CD4-positive, alpha-beta T cell treated with Interleukin-6 for 4 hours (primary cell): Measurements from ENCODE around the gene FKBP6.
"Not testable (repeated sequence)": the region's sequence is repeated elsewhere in the genome, so short reads cannot be mapped to it uniquely, and the experiment has no call there.

ENCODE experiments used
- DNase-seq: peaks from one replicate; pipeline ENCODE4 v3.0.0-alpha.2; 2020; ENCODE audit warnings: mixed read lengths

Gene FKBP6, protein sequence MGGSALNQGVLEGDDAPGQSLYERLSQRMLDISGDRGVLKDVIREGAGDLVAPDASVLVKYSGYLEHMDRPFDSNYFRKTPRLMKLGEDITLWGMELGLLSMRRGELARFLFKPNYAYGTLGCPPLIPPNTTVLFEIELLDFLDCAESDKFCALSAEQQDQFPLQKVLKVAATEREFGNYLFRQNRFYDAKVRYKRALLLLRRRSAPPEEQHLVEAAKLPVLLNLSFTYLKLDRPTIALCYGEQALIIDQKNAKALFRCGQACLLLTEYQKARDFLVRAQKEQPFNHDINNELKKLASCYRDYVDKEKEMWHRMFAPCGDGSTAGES

GRCh38 chr7:73327922-73328321, at the start of gene FKBP6, which contains the start of gene TRIM50:
Gene FKBP6, plus strand, starts transcription at chr7:73328161. Its CDS starts 268 bp downstream, at chr7:73328429.
Gene TRIM50, minus strand, starts transcription at chr7:73328082. Its CDS starts 3,295 bp downstream, at chr7:73324787.
- DNase-seq, result not testable (repeated sequence)

- not testable (repeated sequence) for DNase-seq
These were observed 30.7 kb upstream of the FKBP6 start for GRCh38 chr7:73297235-73297634.

DNA sequence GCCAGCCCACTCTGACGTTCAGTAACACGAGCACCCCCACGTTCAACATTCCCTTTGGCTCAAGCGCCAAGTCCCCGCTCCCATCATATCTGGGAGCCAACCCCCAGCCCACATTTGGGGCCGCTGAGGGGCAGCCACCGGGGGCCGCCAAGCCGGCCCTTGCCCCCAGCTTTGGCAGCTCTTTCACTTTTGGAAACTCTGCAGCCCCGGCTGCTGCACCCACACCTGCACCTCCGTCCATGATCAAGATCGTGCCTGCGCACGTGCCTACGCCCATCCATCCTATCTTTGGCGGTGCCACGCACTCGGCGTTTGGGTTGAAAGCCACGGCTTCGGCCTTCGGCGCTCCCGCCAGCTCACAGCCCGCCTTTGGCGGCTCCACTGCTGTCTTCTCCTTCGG, 30.3 kb upstream of the FKBP6 start:
- not testable (repeated sequence) for DNase-seq

DNA sequence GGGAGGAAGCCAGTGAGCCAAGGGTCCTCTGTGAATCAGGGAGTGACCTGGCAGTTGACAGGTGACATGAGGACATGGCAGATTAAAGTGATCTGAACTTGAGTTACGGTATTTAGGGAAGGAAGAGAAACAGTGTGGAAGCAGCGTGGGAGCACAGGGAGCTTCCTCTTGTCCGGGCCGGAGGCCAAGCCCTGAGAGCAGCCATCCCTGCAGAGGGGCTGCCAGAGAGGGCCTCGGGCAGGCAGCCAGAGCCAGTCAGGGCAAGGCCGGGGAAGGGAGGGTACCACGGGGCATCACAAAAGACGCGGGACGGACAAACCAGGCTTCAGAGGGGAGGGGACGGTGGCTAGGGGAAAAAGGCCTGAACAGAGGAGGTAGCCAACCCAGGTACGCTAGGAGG, 28.1 kb upstream of the FKBP6 start:
- DNase-seq, result not testable (repeated sequence)

DNA sequence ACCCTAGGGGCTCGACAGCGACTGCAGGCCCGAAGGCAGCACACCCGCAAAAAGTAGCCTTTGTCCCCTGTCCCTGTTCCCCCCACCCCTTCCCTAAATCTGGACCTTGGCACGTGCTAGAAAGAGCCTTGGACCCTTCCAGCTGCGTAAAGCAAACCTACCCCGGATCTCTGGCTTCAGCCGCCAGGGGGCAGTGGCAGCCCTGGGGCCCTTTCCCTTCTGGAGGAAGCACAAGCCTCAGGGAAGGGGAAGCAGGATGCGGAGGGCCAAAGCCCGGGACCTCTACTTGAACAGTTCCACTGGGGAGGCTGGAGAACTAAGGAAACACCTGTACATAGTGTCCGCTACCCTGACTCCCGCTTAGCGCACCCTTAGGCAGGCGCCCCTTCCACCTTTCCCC, 26.9 kb upstream of the FKBP6 start:
- DNase-seq, result not testable (repeated sequence)

- not testable (repeated sequence) for DNase-seq
These were observed 25.1 kb upstream of the FKBP6 start for GRCh38 chr7:73302846-73303245.

DNA sequence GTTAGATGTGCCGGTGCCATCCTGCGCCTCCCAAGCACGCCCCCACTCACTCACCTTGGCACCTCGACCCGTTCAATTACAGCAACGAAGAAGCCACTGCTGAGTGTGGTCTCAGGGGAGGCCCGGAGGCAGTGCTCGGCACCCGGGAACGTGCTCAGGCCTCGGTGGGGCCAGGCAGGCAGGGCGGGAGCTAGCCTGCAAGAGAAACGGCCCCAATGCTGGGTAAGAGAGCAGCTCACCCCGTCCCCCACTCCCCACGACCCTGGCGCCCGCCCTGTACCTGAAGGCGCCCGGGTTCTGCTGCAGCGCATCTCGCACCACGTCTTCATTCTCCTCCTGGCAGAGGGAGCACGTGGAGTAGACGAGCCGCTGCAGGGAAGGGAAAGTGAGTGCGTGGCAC, 24.4 kb upstream of the FKBP6 start:
- no peak for DNase-seq

DNA sequence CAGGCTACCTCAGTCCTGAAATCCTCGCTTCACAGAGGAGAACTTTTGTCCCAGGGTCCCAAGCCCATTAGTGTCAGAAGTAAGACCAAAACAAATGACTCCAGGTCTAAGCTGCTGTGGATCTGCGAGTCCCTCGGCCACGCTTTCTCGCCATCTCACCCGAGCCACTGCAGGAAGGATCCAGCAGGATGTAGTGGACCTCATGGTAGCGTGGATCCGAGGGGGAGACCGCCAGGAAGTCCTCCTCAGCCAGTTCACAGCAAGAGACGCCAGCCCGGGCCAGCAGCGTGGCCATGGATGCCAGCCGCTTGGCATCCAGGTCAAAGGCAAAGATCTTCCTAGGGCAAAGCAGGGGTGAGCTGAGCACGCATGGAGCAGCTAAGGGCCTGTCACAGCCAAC, 23.9 kb upstream of the FKBP6 start:
- no peak for DNase-seq

GRCh38 chr7:73304612-73305387, 23.2 kb upstream of the FKBP6 start:
- DNase-seq, result not testable (repeated sequence)

- DNase-seq, result no peak
These were observed 20.5 kb upstream of the FKBP6 start for GRCh38 chr7:73307436-73307835.

DNA sequence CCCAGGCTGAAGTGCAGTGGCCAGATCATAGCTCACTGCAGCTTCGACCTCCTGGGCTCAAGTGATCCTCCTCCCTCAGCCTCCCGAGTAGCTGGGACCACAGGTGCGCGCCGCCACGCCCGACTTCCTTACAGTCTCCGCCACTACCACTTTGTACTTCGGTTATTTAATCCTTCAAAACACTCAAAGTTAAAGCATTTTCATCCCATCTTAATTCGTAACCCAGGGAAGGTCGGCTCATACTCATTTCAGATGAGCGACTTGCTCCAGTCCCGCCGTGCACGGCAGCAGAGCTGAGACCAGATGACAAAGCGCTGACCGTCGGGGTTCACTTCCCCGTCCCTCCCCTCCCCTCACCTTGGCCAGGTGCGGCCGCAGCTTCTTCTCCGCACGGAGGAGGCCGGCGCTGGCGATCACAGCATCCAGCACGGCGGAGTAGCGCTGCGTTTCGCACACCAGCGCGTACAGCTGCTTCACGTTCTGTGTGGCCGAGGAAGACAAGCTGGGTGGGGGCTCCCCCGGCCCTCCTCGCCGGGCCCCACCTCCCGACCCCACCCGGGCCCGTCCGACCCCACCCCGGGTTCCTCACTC, 19.8 kb upstream of the FKBP6 start:
- peak; percentile 7 for DNase-seq

DNA sequence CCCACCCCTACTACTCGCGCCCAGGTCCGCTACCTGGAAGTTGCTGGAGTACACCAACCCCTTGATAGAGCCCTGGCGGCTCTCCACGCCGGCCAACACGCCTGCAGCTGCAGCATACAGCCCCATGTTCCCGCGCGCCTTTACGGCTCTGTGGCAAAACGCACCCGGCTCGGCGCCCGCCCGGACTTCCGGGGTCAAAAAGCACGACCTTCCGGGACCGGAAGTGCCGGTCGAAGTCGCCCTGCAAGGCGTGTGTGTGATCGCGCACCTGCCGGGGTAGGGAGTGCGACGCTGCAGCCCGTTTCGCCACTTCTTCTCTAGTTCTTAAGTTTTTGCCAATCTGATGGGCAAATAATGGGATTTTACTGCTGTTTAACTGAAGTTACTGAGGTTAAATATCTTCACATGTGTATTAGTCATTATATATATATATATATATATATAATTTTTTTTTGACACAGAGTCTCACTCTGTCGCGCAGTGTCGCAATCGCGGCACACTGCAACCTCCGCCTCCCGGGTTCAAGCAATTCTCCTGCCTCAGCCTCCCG, 19.2 kb upstream of the FKBP6 start, which contains the start of gene NSUN5:
NSUN5 (minus strand) TSS at position 162 of the 550 bp plus-strand sequence; CDS start at position 126, 36 bp downstream.
- DNase-seq, result peak; percentile 92

GRCh38 chr7:73311421-73311820, 16.5 kb upstream of the FKBP6 start:
- not testable (repeated sequence) for DNase-seq

DNA sequence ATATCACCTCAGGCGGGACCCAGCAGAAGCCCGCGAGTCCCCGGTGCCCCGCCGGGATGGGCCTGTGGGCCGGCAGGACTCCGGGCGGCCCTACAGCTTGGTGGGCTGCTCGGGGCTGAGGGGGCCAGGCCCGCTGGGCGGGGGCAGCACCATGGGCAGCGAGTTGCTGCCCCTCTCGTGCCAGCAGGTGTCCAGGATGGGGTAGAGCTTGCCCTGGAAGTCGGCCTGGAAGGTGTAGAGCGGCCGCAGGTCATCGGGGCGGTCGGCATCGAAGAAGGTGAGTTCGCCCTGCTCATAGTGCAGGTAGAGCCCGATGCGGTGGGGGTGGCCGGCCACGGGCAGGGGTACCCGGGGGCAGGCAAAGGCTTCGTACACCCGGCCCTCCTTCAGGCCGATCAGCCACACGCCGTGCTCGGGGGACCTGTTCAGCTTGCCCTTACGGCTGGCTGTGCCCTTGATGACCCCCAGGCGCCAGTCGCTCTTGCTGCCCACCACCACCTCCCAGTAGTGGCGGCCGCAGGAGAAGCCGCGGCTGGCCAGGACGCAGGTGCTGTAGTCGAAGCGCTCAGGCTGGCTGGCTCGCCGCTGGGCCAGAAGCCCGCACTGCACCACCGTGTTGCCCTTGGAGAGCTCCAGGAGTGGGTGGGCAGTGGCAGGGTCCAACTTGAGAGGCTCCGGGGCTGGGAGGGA, 15.0 kb upstream of the FKBP6 start:
- no peak for DNase-seq

DNA sequence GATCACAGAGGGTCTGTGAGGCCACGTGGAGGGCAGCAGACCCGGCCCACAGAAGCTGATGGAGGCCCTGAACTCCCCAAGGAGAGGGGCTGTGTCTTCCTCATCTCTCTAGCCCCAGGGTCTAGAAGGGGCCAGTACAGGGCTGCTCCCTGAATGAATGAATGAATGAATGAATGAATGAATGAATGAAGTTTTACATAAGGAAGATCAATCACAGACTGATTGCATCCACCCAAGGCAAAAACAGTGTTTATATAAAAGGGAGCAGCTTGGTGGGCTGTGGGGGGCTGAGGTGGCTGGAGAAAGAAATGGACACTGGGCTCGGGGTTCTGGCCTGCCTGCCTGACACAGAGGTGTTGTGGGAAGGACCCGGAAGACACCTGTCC, 14.4 kb upstream of the FKBP6 start:
- DNase-seq, result no peak

GRCh38 chr7:73314271-73314670, 13.7 kb upstream of the FKBP6 start:
- no peak for DNase-seq

- DNase-seq, result no peak
These were observed 11.4 kb upstream of the FKBP6 start for GRCh38 chr7:73316521-73316920.

DNA sequence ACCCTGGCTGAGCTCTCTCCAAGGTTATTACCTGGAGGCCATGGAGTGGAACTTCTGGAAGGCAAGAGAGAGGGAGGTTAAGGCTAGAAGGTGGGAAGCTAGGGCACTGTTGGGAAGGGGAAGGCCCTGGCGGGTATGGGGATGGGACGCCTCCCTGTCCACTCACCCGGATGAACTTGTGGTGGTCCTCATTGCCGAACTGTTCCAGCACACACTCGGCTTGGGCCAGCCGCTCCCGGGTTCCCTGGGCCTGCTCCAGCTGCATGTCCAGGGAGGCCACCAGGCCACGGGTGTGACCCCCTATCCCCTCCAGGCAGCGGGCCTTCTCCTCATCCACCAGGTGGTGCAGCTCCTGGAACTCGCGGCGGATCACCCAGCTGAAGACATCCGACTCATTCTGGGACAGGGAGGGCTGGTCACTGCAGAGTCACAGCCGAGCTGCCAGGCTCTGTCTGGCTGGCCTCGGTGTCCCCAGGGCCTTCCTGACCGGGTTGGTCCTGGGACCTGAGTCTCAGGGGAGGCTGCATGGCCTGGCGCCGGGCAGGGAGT, 9.2 kb upstream of the FKBP6 start:
- DNase-seq, result not testable (repeated sequence)

DNA sequence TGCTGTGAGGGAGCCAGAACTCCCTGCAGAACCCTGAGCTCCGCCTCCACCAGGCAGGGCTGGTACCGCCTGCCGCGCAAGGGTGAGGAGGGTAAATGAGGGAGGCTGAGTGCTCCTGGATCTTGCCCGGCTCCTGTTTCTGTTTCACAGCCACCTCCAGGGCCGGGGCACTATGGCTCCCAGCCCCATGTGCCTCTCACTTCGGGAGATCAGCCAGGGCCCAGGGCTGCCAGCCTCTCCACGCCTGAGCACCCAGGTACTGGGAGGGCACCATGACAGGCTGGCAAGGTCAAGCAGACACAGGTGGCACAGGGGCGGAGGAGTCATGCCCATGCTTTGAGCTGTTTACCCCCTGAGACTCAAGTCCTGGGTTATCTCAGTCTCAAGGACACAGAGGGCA, 8.4 kb upstream of the FKBP6 start:
- not testable (repeated sequence) for DNase-seq

DNA sequence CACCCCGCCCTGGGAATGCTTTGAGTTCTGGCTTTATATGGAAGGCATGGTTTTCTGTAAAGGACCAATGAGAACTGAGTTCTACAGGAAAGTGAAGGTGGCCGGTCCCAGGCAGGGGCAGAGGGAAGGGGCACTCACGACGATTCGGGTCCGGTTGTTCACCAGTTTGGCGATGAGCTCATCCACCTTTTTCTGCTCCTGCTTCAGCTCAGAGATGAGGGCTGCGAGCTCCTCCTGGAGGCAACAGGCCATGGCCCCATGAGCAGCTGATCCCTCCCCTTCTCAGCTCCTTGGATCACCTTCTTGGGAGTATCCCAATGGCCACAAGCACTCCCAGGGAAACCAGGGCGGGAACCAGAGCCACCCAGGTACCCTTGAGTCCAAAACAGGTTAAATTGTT, 8.0 kb upstream of the FKBP6 start:
- not testable (repeated sequence) for DNase-seq

DNA sequence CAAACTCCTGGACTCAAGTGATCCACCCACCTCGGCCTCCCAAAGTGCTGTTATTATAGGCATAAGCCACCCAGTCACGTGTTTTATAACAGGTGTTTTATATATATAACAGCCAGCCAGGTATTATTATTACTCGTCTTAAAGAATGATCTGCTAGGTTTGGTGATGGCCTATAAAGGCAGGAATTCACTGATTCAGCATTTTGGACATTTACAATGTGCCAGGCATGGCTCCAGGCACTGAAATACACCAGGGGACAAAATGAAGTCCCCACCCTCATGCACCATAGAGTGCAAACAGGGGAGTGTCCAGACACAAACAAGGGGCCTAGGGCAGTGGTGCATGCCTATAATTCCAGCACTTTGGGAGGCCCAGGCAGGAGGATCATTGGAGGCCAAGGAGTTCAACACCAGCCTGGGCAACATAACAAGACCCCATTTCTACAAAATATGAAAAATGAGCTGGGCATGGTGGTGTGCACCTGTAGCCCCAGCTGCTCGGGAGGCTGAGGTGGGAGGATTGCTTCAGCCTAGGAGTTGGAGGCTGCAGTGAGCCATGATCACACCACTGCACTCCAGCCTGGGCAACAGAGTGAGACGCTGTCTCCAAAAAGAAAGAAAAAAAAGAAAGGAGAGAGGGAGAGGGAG, 4.4 kb upstream of the FKBP6 start:
- DNase-seq, result not testable (repeated sequence)
